GM19324 (cell line): ENCODE measurements around the gene CST8.

Experiments used
- ATAC-seq: cut with Tn5 transposase; IDR thresholded peaks from one replicate; pipeline ENCODE4 v1.9.1; 2021; ENCODE audit warnings: mild to moderate bottlenecking, moderate library complexity; ENCODE audit not compliant: unreplicated experiment, low FRiP score

The CST8 gene

DNA sequence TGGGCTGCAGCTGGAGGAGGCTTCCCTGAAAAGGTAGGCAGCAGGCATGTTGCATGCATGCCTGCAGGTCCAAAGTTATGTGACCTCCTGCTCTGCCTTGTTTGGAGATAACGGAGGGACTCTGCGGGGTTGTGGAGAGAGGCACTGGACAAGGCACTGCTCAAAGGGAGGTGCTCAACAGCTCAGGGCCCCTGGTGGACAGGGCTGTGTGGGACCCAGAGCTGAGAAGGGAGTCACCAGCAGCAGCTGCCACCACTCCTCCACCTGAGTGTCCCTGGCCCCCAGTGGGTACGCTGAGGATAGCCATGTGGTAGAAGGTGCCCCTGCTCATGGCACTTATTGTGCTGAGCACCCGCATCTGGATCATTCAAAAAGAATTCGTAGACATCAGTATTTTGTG, 15.5 kb upstream of the CST8 start:
- no peak for ATAC-seq

GRCh38 chr20:23476015-23476754, 14.7 kb upstream of the CST8 start:
- no peak for ATAC-seq

- no peak for ATAC-seq
Observed at GRCh38 chr20:23477223-23477622, 13.7 kb upstream of the CST8 start.

- no peak for ATAC-seq
Observed at GRCh38 chr20:23479043-23479442, 11.9 kb upstream of the CST8 start.

GRCh38 chr20:23482138-23482537, 8.8 kb upstream of the CST8 start:
- no peak for ATAC-seq

- ATAC-seq: no peak
Observed at GRCh38 chr20:23484081-23484480, 6.8 kb upstream of the CST8 start.

GRCh38 chr20:23488470-23488869, 2.4 kb upstream of the CST8 start:
- ATAC-seq: no peak

DNA sequence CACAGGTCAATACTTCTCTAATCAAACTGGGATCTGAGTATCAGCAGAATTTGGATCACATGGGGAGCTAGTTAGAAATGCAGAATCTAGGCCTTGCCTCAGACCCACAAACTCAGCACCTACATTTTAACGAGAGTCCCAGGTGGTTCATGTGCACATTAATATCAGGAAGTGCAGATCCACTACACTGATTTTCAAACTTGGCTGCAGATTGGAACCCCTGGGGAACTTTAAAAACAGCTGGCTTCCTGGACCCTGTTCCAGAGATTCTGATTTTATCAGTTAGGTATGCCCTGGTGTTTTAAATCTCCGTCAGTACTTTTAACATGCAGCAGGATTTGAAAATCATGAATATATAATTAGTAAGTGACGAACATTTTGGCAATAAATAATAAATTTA, 1.9 kb upstream of the CST8 start:
- ATAC-seq: no peak

DNA sequence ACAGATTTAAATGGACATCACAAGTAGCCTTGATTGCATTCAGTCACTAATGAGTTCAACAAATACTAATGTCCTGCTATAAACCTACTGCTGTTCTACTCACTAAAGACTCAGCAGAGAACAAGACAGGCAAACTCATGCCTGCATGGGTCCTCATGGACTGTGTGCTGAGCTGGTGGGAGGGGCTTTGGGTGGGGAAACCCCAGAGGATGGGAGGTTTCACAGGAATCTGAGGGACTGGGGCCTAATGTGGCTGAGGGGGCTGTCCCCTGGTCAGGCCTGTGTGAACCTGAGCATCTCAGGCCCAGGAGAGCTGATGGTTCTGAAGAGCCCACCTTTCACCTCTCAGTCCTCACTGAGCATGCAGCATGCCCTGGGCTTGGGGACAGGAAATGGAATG, 1.4 kb downstream of the CST8 start:
- no peak for ATAC-seq

DNA sequence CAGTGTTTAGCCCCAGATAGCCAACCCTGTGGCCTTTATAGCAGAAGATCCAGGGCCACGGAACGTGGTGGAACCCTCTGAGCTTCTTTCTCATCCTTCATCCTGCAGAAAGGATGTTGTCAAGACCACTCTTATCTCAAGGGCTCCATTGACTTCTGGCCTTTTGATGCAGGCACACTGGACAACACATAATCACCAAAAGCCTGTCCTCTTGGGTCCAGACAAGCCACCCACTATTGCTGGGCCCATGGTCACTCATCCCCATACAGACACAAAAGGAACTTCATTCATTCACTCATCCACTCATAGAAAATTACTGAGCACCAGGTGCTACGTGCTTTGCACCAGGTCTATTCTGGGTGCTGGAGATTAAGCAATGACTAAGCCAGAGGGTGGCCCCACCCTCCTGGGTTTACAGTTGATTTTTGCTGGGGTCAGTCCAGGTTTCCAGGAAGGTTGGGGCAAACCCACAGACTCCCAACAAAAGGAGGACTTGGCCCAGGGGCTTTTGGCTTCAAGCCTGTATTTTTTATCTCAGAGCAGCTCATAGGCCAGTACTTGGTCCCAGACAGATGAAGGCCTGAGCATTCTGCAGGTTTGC, 2.4 kb downstream of the CST8 start:
- no peak for ATAC-seq

DNA sequence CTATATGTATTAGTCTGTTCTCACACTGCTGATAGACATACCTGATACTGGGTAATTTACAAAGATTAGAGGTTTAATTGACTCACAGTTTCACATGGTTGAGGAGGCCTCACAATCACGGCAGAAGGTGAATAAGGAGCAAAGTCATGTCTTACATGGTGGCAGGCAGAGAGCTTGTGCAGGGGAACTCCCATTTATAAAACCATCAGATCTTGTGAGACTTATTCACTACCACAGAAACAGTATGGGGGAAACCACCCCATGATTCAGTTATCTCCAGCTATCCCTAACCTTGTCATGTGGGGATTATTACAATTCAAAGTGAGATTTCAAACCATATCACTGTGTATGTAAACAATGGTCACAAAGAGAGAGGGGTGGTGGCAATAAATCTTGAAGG, 6.6 kb downstream of the CST8 start:
- ATAC-seq: no peak

DNA sequence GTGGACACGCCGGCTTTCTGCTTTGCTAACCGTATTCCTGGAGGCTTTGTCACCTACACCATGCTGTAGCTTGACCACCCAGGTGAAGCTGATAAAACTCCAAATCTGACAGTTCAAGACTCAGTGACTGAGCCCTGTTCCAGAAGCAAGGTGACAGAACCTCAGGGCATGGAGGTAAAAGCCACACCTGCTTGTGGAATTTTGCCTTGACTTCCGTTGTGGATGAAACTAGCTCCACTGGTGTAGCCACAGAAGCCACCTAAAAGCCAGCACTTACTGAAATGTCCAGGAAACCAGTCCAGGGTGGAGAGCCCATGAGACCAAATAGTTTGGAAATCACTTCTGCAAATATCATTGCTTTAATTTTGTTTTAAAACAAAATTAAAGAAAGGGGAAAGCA, 11.0 kb downstream of the CST8 start:
- no peak for ATAC-seq

GRCh38 chr20:23503649-23504048, 12.7 kb downstream of the CST8 start:
- no peak for ATAC-seq

DNA sequence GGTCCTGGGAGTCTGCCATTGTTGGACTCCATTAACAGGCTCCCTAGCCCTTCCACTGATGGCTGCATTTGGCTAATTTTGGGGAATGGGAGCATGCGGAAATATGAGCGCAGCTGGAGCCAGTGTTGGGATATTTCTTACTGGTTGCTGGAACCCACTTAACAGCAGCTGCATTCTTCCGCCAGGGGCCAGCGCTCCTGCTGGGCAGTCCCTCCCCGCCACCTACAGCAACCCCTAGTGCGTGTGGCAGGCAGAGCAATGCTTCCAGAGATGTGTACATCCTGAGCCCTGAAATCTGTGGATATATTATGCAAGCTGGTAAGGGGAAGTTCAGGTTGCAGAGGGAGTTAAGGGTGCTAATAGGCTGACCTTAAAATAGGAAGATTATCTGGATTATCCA, 16.4 kb downstream of the CST8 start:
- no peak for ATAC-seq

DNA sequence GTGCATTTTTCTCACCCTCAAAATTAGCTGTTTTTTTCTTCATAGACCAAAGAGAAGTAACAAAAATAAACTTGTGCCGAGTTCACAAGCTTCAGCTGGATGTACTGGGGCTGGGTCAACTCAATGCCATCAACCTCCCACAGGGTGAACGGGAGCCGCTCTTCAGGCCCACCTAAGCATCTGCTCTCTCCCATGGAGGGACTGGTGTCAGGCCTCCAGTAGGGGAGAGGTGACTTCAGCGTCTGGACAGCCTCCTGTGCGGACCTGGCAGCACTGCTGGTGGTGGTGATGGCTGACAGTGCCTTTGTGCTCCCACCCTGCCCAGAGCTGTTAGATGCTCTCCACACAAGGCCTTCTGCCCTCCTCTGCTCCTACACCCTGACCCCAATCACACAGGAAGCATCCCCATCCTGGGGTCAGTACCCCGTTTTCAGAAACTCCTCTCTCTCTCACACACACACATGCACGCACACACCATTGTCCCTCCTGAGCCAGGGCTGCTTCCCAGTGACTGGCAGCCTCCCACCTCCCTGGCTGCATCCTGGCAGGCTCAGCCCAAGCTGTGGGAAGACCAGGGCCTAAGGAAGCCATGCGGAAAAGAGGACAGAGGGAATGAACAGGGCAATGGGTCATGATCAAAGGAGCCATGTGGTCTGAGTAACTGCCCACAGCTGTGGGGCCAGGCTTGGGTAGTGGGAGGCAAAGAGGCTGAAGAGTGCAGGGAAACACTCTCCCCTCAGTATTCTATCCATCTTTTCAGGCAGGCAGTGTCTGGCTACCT, 17.7 kb downstream of the CST8 start:
- no peak for ATAC-seq

GRCh38 chr20:23509247-23509913, 18.5 kb downstream of the CST8 start:
- no peak for ATAC-seq

DNA sequence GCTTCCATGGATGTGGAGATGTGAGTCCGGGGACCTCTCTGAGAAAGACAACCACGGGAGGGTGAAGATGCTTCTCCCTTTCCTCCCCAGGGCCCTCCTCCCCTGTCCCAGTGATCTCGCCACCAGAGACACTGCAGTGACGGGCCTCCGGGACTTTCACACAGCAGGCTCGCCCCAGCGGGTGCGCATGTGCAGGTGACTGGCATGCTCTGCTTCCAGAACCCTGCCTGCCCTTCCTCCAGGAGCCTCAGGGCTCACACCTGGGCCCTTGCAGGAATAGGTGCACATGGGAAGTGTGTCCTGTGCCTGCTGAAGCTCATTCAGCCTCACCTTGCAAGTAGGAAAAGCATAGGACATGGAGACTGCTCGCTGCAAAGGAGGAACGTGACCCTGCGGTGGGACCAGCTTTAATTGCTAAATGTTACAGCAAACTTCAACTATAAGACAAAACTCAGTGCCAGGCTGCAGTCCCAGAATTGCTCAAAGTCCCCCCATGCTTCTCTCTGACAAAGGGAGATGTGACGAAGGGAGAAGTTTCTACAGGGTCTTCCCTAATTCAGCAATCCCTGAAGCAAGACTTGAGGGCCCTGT, 19.2 kb downstream of the CST8 start:
- no peak for ATAC-seq

GRCh38 chr20:23513164-23513563, 22.2 kb downstream of the CST8 start:
- no peak for ATAC-seq

DNA sequence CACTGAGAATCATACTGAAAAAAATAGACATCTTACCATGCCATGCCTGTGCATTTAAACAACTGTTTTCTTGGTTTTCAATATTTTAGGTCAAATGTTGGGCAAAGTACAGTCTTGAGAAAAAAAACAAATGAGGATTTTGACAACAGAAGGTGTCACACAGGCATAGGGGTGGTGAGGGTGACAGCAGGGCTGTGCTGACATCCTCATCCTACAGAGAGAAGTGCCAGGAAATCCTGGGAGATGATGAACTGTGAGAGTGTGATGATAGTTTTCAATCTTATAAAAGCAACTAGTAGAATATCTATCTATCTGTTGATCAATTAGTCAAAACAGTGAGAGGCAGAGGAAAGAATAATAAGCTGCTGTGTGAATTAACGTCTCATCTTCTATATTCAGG, 23.9 kb downstream of the CST8 start:
- ATAC-seq: no peak

DNA sequence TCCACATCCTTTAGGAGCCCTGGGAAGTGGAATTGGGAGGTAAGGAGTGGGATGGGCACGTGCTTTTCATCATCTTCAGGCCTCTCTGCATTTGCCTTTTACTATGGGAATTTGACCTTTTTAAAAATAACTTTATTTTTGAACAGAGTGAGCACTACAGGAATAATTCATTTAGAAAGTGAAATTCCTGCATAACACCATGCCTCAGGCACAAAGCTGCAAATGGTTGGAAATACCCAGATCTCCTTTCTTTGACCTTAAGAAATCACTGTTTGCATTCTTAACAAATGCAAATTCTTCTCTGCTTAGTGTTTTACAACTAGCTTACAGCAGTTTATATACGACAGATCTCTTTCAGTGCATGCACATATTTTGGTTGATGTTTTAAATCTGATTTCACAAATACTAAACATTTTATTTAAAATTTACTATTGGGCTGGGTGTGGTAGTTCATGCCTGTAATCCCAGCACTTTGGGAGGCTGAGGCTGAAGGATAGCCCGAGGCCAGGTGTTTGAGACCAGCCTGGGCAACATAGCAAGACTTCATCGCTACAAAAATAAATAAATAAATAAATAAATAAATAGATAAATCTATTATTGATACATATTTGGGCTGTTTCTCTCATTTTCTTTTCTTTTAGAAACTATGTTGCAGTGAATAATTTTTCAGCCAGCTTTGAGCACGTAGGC, 24.5 kb downstream of the CST8 start:
- no peak for ATAC-seq
